HCT116 (cell line): ENCODE measurements around the gene CFAP53. TPM values are rescaled to one million over a fixed set of nuclear protein-coding genes. Genes with fewer than 3 reads are reported as not detected.

Source experiments
- ATAC-seq: fragments of 200-7000 bp; cut with Tn5 transposase; 2 replicates; pipeline ENCODE4 v1.9.1; 2020; ENCODE audit warnings: mild to moderate bottlenecking, moderate library complexity
- BruUV-seq: library from RNA; stranded (reverse); fragments of 400-500 nt; replicated peaks from 2 replicates; lab custom pipeline; 2021; lab: Mats Ljungman, UMichigan
- CTCF ChIA-PET: fragments of 300-600 bp; sonication (Branson Sonifier 250); formaldehyde crosslinking; loops from one replicate; lab custom pipeline; 2021; ENCODE audit warnings: antibody characterized with exemption; lab: Charles Lee
- POLR2A ChIA-PET: fragments of 300-600, 350-600 bp; sonication (Branson Sonifier 250); formaldehyde crosslinking; loops from one replicate; lab custom pipeline; 2021; ENCODE audit warnings: antibody characterized with exemption; lab: Charles Lee
- RAD21 ChIA-PET, 2 experiments: fragments of 300-600 bp; sonication (Branson Sonifier 250); formaldehyde crosslinking; loops; one replicate each; lab custom pipeline; 2023; ENCODE audit warnings: low total read pairs in 2 of 2; ENCODE audit not compliant: uncharacterized antibody in 2 of 2, unreplicated experiment in 2 of 2, low non-redundant PET in 1 of 2; lab: Charles Lee
- DNase-seq: peaks from one replicate; pipeline ENCODE4 v3.0.0-alpha.2; 2010; ENCODE audit warnings: low read depth, low spot score
- H2AFZ ChIP-seq: fragments of 200-600 bp; shearing (Covaris generic), sonication (generic); 2 replicates; pipeline ENCODE4 v1.6.1; 2017; ENCODE audit warnings: low read depth, mixed run types, mixed read lengths, antibody characterized with exemption, low read length; ENCODE audit not compliant: poor library complexity, severe bottlenecking
- H3K27ac ChIP-seq: 2 replicates; pipeline ENCODE4 v1.5.1; 2012; ENCODE audit warnings: low read depth, low read length
- H3K27me3 ChIP-seq: fragments of 200-600 bp; sonication (generic); 2 replicates; pipeline ENCODE4 v1.6.1; 2016; ENCODE audit warnings: mixed run types, low read length, mixed read lengths; ENCODE audit not compliant: insufficient read depth
- H3K36me3 ChIP-seq, 2 experiments: fragments of 200-500 bp in 1 of 2; fragments of 200-600 bp in 1 of 2; sonication (Bioruptor generic) in 1 of 2; sonication (generic) in 1 of 2; 2 replicates each; pipeline versions ENCODE4 v1.5.1 to v1.6.1; 2014 to 2016; ENCODE audit warnings: low read length in 2 of 2, inconsistent platforms in 1 of 2, mixed read lengths in 1 of 2, mixed run types in 1 of 2; ENCODE audit not compliant: insufficient read depth in 2 of 2, control insufficient read depth in 1 of 2
- H3K4me1 ChIP-seq, 2 experiments: fragments of 200-600 bp in 1 of 2; sonication (generic) in 1 of 2; 2 replicates each; pipeline versions ENCODE4 v1.5.1 to v1.6.1; 2012 to 2017; ENCODE audit warnings: low read length in 2 of 2, inconsistent platforms in 1 of 2, mild to moderate bottlenecking in 1 of 2, mixed read lengths in 1 of 2, mixed run types in 1 of 2, moderate library complexity in 1 of 2; ENCODE audit not compliant: insufficient read depth in 2 of 2, control insufficient read depth in 1 of 2
- H3K4me2 ChIP-seq: fragments of 200-600 bp; sonication (generic); 2 replicates; pipeline ENCODE4 v1.6.1; 2017; ENCODE audit warnings: mixed run types, low read length, mixed read lengths
- H3K4me3 ChIP-seq, 2 experiments: fragments of 200-600 bp in 1 of 2; sonication (generic) in 1 of 2; replicated peaks in 1 of 2; 2 replicates each; pipeline ENCODE4 v1.5.1; 2011 to 2016; ENCODE audit warnings: low read length in 2 of 2, control low read depth in 1 of 2, low read depth in 1 of 2, mild to moderate bottlenecking in 1 of 2, mixed read lengths in 1 of 2, mixed run types in 1 of 2
- H3K79me2 ChIP-seq: fragments of 200-600 bp; sonication (generic); 2 replicates; pipeline ENCODE4 v1.6.1; 2017; ENCODE audit warnings: mild to moderate bottlenecking, mixed run types, low read length, moderate library complexity, mixed read lengths; ENCODE audit not compliant: insufficient read depth
- H3K9ac ChIP-seq: fragments of 200-600 bp; sonication (generic); 2 replicates; pipeline ENCODE4 v1.6.1; 2016; ENCODE audit warnings: low read length, mixed read lengths
- H3K9me2 ChIP-seq: fragments of 200-600 bp; sonication (generic), shearing (Covaris generic); 2 replicates; pipeline ENCODE4 v1.6.1; 2017; ENCODE audit warnings: mixed run types, mild to moderate bottlenecking, moderate library complexity; ENCODE audit not compliant: insufficient read depth
- H3K9me3 ChIP-seq, 2 experiments: fragments of 200-500 bp in 1 of 2; fragments of 200-600 bp in 1 of 2; sonication (Bioruptor generic) in 1 of 2; sonication (generic) in 1 of 2; 2 replicates each; pipeline ENCODE4 v1.6.1; 2014 to 2017; ENCODE audit warnings: low read length in 2 of 2, mixed read lengths in 2 of 2, inconsistent platforms in 1 of 2, low read depth in 1 of 2, mild to moderate bottlenecking in 1 of 2, mixed run types in 1 of 2, moderate library complexity in 1 of 2; ENCODE audit not compliant: control insufficient read depth in 1 of 2, insufficient read depth in 1 of 2
- H4K20me1 ChIP-seq: fragments of 200-600 bp; sonication (generic), shearing (Covaris generic); 2 replicates; pipeline ENCODE4 v1.6.1; 2017; ENCODE audit warnings: mixed run types, mild to moderate bottlenecking, moderate library complexity; ENCODE audit not compliant: insufficient read depth
- ATF3 ChIP-seq: IDR thresholded peaks from 2 replicates; pipeline ENCODE4 v1.6.1; 2012
- CEBPB ChIP-seq: IDR thresholded peaks from 2 replicates; pipeline ENCODE4 v1.6.1; 2012; ENCODE audit warnings: low read depth
- CTCF ChIP-seq, 3 experiments: fragments of 200-600 bp in 1 of 3; sonication (generic) in 1 of 3; IDR thresholded peaks in 2 of 3; conservative IDR thresholded peaks in 1 of 3; 2 replicates each; pipeline ENCODE4 v1.5.1; 2012 to 2017; ENCODE audit warnings: low read depth in 2 of 3, low read length in 2 of 3, antibody characterized with exemption in 1 of 3, borderline replicate concordance in 1 of 3, control low read depth in 1 of 3, mild to moderate bottlenecking in 1 of 3, mixed read lengths in 1 of 3, mixed run types in 1 of 3, moderate library complexity in 1 of 3; ENCODE audit not compliant: insufficient read depth in 1 of 3
- EGR1 ChIP-seq: IDR thresholded peaks from 2 replicates; pipeline ENCODE4 v1.6.1; 2012; ENCODE audit warnings: low read depth
- EZH2 ChIP-seq: fragments of 200-600 bp; sonication (generic); IDR thresholded peaks from 2 replicates; pipeline ENCODE4 v1.6.1; 2017; ENCODE audit warnings: antibody characterized with exemption, mixed run types
- FOSL1 ChIP-seq: IDR thresholded peaks from 2 replicates; pipeline ENCODE4 v1.6.1; 2012; ENCODE audit warnings: low read depth
- MAX ChIP-seq: IDR thresholded peaks from 2 replicates; pipeline ENCODE4 v1.6.1; 2012
- POLR2A ChIP-seq: IDR thresholded peaks from 2 replicates; pipeline ENCODE4 v1.7.0; 2011; ENCODE audit warnings: borderline replicate concordance; ENCODE audit not compliant: insufficient read depth, insufficient read length; ENCODE audit errors: extremely low read depth
- RAD21 ChIP-seq: IDR thresholded peaks from 2 replicates; pipeline ENCODE4 v1.6.1; 2012; ENCODE audit warnings: low read depth, mild to moderate bottlenecking
- SIN3A ChIP-seq: IDR thresholded peaks from 2 replicates; pipeline ENCODE4 v1.6.1; 2012; ENCODE audit warnings: low read depth
- SP1 ChIP-seq: IDR thresholded peaks from 2 replicates; pipeline ENCODE4 v1.6.1; 2012; ENCODE audit warnings: low read depth
- SRF ChIP-seq: IDR thresholded peaks from 2 replicates; pipeline ENCODE4 v1.6.1; 2012; ENCODE audit warnings: low read depth
- YY1 ChIP-seq: IDR thresholded peaks from 2 replicates; pipeline ENCODE4 v1.6.1; 2011; ENCODE audit warnings: low read length, low read depth, moderate library complexity, mild to moderate bottlenecking; ENCODE audit not compliant: insufficient replicate concordance; ENCODE audit errors: extremely low read depth
- ZFX ChIP-seq: fragments of 450-650 bp; IDR thresholded peaks from 2 replicates; pipeline ENCODE4 v1.6.1; 2017
- ZNF274 ChIP-seq: fragments of 200-500 bp; sonication (Bioruptor generic); IDR thresholded peaks from 2 replicates; pipeline ENCODE4 v1.6.1; 2014; ENCODE audit warnings: mild to moderate bottlenecking, low read depth, low read length, inconsistent platforms
- intact Hi-C: fragments of 100-400 bp; cut with micrococcal nuclease; formaldehyde crosslinking; loops from 2 replicates; pipeline ENCODE4 v1.10.0; 2022
- total RNA-seq: library from RNA; stranded (reverse); gene quantifications from one replicate; pipeline ENCODE4 v1.2.1, GENCODE V29; 2021; ENCODE audit not compliant: unreplicated experiment

Gene CFAP53
- total RNA-seq, 1 experiment from 2014 or later = 1.1 TPM

GRCh38 chr18:50192995-50193795, 73.1 kb downstream of the CFAP53 start:
- no peak overlapping the region for H3K27ac ChIP-seq
- intact Hi-C loops = no loop called here

More at GRCh38 chr18:50192995-50193795, 73.1 kb downstream of the CFAP53 start:
- no TSS peak for BruUV-seq
- Histone ChIP-seq H3K9me2 (no peaks in the 10 kb centered on the region), H3K9ac (no peak overlapping the region), H3K4me3 (no peak overlapping the region; a peak in 2 of 4 replicates), H3K9me3 (no peaks in the 10 kb centered on the region), H3K4me1 (peaks cover 6 to 21% of the 10 kb centered on the region in 2 experiments; a peak in 1 of 4 replicates)
- no peak for TF ChIP-seq POLR2A
- TF ChIP-seq MAX = no peak
- TF ChIP-seq SIN3A = no peak
- TF ChIP-seq CEBPB = no peak
- no peak for TF ChIP-seq CTCF (IDR thresholded peaks at IDR 0.05 in 2 of 3, conservative IDR thresholded peaks at IDR 0.05 in 1 of 3; ENCODE audit: borderline replicate concordance in 1 of 3, insufficient read depth in 1 of 3, low read depth in 2 of 3, low read length in 2 of 3)
- TF ChIP-seq FOSL1 = no peak
- TF ChIP-seq SP1 = no peak
- TF ChIP-seq ZNF274 = no peak
- no peak for TF ChIP-seq ZFX
- no peak for TF ChIP-seq YY1
- TF ChIP-seq SRF = no peak
- no peak for TF ChIP-seq ATF3
- no peak for TF ChIP-seq EGR1
- no peak for TF ChIP-seq RAD21
- no peak for TF ChIP-seq EZH2
- TF ChIP-seq, all 23 proteins: peak for 0
- ATAC-seq (no peak), DNase-seq (no peak)
- H3K36me3 ChIP-seq = no peaks in the 10 kb centered on the region
- H2AFZ ChIP-seq = no peak overlapping the region
- no peaks in the 10 kb centered on the region for H4K20me1 ChIP-seq
- H3K27me3 ChIP-seq = no peaks in the 10 kb centered on the region
- H3K4me2 ChIP-seq = peak overlapping the region; percentile 91
- H3K79me2 ChIP-seq = no peaks in the 10 kb centered on the region
- ChIA-PET CTCF (interaction anchor here (0.9 kb wide), 1 partner anchor 10 kb away, joined by 3 read pairs; no protein-coding TSS in a partner anchor), POLR2A (interaction anchor here (0.7 kb wide), 1 partner anchor 535 kb away, joined by 3 read pairs; no protein-coding TSS in a partner anchor), RAD21 (no interaction called here)
